Measurements from ENCODE around the gene RPGR. TPM values are rescaled to one million over a fixed set of nuclear protein-coding genes. Genes with fewer than 3 reads are reported as not detected.

Gene RPGR
- total and polyA plus RNA-seq, 2 experiments from 2014 or later: 7.4 to 36.3 TPM

DNA sequence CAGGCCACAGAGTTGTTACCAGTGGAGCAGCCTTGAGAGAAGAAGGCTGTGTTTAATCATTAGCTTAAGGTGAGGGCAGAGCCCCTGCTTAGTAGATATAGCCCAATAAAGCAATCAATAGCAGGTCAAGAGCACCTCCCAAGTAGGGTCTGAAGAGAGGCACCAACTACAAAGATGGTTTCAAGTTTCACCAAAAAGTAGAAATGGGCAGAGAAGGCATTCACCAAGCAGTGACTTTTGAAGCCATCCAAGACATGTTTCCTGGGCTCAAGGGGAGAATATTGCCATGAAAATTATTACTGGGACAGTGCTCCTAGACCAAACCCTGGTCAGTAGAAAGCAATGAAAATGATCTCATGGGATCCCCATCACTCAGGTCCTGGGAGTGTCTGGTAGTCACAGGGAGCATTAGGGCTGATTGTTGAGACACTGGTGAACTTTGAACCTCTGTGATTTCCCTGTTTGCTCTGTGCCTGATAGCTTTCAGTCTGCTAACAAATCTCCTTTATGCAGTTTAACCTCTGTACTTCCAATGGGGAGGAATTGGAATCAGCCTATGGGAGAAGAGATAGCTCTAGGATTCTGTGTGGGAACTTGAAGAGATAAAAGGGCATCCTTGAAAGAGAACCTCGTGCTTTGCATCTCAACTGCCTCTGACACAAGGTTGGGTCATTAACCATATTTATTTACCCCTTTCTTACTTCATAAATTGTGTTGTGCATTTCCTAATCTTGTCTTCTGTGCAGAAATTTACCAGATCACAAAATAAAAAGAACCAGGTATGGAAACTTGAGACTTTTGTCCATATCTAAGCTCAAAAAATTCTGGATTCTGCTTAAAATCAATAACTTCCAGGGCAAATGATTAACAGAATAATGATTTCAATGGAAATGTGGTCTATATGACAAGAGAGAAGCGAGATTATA, 15.8 kb upstream of the RPGR start:
- Histone ChIP-seq H3K27me3 (ENCODE audit: insufficient read depth) (no peaks in the 10 kb centered on the region), H3K4me3 (no peak overlapping the region), H3F3A (replicated peaks; ENCODE audit: low read depth) (no peaks in the 10 kb centered on the region), H3K79me2 (replicated peaks; ENCODE audit: insufficient read depth) (no peaks in the 10 kb centered on the region), H3K27ac (ENCODE audit: low read depth) (no peak overlapping the region), H3K36me3 (ENCODE audit: insufficient read depth) (no peaks in the 10 kb centered on the region), H3K4me1 (ENCODE audit: insufficient read depth) (no peaks in the 10 kb centered on the region), H4K20me1 (replicated peaks; ENCODE audit: insufficient read depth) (no peaks in the 10 kb centered on the region), H3K9me2 (ENCODE audit: insufficient read depth) (no peaks in the 10 kb centered on the region), H2AFZ (no peak overlapping the region), H3K4me2 (no peak overlapping the region)
- Mint-ChIP-seq H3K9me3 (no peaks in the 10 kb centered on the region), H3K4me3 (no peak overlapping the region), H3K4me1 (no peaks in the 10 kb centered on the region; the same call in 1 of the 3 replicates), H3K36me3 (ENCODE audit: low read depth) (no peaks in the 10 kb centered on the region), H3K27me3 (ENCODE audit: insufficient read depth, low read depth, poor library complexity) (no peaks in the 10 kb centered on the region), H3K27ac (no peak overlapping the region)
- TF ChIP-seq POLR2AphosphoS5 (IDR thresholded peaks at IDR 0.05; ENCODE audit: low read depth) (no peak), EZH2 (IDR thresholded peaks at IDR 0.05; ENCODE audit: low read depth, unreplicated experiment) (no peak), CREB1 (CRISPR knock-in tag; IDR thresholded peaks at IDR 0.05; ENCODE audit: low read depth) (no peak), EZH2phosphoT487 (IDR thresholded peaks at IDR 0.05; ENCODE audit: unreplicated experiment) (no peak), NANOG (IDR thresholded peaks at IDR 0.05; ENCODE audit: borderline replicate concordance) (no peak), STAT1 (IDR thresholded peaks at IDR 0.05; ENCODE audit: unreplicated experiment) (no peak), ZNF331 (CRISPR knock-in tag; IDR thresholded peaks at IDR 0.05; ENCODE audit: low read depth) (no peak), JUNB (IDR thresholded peaks at IDR 0.05; ENCODE audit: unreplicated experiment) (no peak), ZNF114 (CRISPR knock-in tag; IDR thresholded peaks at IDR 0.05) (no peak)
- TF ChIP-seq, protein P1, sequence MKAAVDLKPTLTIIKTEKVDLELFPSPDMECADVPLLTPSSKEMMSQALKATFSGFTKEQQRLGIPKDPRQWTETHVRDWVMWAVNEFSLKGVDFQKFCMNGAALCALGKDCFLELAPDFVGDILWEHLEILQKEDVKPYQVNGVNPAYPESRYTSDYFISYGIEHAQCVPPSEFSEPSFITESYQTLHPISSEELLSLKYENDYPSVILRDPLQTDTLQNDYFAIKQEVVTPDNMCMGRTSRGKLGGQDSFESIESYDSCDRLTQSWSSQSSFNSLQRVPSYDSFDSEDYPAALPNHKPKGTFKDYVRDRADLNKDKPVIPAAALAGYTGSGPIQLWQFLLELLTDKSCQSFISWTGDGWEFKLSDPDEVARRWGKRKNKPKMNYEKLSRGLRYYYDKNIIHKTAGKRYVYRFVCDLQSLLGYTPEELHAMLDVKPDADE (IDR thresholded peaks at IDR 0.05): no peak
- TF ChIP-seq, protein P2, sequence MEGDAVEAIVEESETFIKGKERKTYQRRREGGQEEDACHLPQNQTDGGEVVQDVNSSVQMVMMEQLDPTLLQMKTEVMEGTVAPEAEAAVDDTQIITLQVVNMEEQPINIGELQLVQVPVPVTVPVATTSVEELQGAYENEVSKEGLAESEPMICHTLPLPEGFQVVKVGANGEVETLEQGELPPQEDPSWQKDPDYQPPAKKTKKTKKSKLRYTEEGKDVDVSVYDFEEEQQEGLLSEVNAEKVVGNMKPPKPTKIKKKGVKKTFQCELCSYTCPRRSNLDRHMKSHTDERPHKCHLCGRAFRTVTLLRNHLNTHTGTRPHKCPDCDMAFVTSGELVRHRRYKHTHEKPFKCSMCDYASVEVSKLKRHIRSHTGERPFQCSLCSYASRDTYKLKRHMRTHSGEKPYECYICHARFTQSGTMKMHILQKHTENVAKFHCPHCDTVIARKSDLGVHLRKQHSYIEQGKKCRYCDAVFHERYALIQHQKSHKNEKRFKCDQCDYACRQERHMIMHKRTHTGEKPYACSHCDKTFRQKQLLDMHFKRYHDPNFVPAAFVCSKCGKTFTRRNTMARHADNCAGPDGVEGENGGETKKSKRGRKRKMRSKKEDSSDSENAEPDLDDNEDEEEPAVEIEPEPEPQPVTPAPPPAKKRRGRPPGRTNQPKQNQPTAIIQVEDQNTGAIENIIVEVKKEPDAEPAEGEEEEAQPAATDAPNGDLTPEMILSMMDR (conservative IDR thresholded peaks at IDR 0.05; ENCODE audit: low read depth in 2 of 2): no peak
- TF ChIP-seq, protein P3, sequence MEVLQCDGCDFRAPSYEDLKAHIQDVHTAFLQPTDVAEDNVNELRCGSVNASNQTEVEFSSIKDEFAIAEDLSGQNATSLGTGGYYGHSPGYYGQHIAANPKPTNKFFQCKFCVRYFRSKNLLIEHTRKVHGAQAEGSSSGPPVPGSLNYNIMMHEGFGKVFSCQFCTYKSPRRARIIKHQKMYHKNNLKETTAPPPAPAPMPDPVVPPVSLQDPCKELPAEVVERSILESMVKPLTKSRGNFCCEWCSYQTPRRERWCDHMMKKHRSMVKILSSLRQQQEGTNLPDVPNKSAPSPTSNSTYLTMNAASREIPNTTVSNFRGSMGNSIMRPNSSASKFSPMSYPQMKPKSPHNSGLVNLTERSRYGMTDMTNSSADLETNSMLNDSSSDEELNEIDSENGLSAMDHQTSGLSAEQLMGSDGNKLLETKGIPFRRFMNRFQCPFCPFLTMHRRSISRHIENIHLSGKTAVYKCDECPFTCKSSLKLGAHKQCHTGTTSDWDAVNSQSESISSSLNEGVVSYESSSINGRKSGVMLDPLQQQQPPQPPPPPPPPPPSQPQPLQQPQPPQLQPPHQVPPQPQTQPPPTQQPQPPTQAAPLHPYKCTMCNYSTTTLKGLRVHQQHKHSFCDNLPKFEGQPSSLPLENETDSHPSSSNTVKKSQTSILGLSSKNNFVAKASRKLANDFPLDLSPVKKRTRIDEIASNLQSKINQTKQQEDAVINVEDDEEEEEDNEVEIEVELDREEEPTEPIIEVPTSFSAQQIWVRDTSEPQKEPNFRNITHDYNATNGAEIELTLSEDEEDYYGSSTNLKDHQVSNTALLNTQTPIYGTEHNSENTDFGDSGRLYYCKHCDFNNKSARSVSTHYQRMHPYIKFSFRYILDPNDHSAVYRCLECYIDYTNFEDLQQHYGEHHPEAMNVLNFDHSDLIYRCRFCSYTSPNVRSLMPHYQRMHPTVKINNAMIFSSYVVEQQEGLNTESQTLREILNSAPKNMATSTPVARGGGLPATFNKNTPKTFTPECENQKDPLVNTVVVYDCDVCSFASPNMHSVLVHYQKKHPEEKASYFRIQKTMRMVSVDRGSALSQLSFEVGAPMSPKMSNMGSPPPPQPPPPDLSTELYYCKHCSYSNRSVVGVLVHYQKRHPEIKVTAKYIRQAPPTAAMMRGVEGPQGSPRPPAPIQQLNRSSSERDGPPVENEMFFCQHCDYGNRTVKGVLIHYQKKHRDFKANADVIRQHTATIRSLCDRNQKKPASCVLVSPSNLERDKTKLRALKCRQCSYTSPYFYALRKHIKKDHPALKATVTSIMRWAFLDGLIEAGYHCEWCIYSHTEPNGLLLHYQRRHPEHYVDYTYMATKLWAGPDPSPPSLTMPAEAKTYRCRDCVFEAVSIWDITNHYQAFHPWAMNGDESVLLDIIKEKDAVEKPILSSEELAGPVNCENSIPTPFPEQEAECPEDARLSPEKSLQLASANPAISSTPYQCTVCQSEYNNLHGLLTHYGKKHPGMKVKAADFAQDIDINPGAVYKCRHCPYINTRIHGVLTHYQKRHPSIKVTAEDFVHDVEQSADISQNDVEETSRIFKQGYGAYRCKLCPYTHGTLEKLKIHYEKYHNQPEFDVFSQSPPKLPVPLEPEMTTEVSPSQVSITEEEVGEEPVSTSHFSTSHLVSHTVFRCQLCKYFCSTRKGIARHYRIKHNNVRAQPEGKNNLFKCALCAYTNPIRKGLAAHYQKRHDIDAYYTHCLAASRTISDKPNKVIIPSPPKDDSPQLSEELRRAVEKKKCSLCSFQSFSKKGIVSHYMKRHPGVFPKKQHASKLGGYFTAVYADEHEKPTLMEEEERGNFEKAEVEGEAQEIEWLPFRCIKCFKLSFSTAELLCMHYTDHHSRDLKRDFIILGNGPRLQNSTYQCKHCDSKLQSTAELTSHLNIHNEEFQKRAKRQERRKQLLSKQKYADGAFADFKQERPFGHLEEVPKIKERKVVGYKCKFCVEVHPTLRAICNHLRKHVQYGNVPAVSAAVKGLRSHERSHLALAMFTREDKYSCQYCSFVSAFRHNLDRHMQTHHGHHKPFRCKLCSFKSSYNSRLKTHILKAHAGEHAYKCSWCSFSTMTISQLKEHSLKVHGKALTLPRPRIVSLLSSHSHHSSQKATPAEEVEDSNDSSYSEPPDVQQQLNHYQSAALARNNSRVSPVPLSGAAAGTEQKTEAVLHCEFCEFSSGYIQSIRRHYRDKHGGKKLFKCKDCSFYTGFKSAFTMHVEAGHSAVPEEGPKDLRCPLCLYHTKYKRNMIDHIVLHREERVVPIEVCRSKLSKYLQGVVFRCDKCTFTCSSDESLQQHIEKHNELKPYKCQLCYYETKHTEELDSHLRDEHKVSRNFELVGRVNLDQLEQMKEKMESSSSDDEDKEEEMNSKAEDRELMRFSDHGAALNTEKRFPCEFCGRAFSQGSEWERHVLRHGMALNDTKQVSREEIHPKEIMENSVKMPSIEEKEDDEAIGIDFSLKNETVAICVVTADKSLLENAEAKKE (CRISPR knock-in tag; IDR thresholded peaks at IDR 0.05): no peak
- TF ChIP-seq, protein P4, sequence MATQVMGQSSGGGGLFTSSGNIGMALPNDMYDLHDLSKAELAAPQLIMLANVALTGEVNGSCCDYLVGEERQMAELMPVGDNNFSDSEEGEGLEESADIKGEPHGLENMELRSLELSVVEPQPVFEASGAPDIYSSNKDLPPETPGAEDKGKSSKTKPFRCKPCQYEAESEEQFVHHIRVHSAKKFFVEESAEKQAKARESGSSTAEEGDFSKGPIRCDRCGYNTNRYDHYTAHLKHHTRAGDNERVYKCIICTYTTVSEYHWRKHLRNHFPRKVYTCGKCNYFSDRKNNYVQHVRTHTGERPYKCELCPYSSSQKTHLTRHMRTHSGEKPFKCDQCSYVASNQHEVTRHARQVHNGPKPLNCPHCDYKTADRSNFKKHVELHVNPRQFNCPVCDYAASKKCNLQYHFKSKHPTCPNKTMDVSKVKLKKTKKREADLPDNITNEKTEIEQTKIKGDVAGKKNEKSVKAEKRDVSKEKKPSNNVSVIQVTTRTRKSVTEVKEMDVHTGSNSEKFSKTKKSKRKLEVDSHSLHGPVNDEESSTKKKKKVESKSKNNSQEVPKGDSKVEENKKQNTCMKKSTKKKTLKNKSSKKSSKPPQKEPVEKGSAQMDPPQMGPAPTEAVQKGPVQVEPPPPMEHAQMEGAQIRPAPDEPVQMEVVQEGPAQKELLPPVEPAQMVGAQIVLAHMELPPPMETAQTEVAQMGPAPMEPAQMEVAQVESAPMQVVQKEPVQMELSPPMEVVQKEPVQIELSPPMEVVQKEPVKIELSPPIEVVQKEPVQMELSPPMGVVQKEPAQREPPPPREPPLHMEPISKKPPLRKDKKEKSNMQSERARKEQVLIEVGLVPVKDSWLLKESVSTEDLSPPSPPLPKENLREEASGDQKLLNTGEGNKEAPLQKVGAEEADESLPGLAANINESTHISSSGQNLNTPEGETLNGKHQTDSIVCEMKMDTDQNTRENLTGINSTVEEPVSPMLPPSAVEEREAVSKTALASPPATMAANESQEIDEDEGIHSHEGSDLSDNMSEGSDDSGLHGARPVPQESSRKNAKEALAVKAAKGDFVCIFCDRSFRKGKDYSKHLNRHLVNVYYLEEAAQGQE (IDR thresholded peaks at IDR 0.05; ENCODE audit: unreplicated experiment): no peak
- DNase-seq (ENCODE audit: low spot score): no peak
- no peak for ATAC-seq
